NCI-H187 treated with DMSO at 0.1 percent for 48 hours (cell line): ENCODE results near the gene KRT12.
A peak's percentile ranks its signal among the peaks of the same experiment; 100 is the strongest.

ENCODE experiments used
- DNase-seq: peaks from one replicate; lab custom pipeline; 2025; lab: John Stamatoyannopoulos, UW

The KRT12 gene

GRCh38 chr17:40866838-40867237, at the start of gene KRT12:
Gene KRT12, minus strand, starts transcription at chr17:40867223. Its CDS starts 37 bp downstream, at chr17:40867186.
- DNase-seq = no peak

DNA sequence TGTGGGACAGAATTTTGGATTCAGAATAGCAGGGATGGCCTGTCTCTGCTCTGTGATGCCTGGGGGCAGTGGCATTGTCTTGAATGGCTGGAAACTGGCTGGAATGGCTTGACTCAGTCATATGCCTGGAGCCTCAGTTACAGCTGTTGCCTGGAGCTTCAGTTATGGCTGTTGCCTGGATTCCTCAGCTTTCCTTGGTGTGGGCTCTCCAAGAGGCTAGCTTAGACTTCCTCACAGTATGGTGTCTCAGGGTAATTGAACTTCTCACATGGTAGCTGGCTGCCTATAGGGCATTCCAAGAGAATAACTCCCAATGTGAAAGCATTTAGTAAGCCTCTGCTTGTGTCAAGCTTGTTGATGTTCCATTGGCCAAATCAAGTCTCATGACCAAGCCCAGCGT, 49.3 kb upstream of the KRT12 start:
- DNase-seq = no peak

DNA sequence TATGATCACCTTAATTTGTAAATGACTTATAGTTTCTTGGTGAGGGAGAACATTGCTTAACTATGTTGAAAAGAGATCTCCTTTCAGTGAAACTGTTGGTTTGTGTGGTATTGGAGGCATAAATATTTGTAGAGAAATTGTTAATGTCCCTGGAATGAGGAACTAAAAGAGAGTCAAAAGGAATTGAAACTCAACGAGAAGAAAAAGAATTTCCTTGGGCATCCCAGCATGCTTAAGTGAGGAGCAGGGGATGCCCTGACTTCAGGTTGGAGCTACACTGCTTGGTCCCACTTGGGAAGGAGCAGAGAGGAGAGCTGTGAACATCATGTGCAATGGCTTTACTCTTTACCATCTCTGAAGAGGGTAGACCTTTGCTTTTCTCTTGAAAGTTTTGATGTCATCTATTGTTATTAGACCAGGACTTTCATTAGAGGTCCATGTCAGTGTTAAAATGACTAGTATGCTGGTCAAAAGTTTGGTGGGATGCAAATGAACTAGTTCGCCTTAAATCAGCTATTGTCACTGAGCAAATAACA, 48.8 kb upstream of the KRT12 start:
- no peak for DNase-seq

- DNase-seq = no peak
These were observed 48.2 kb upstream of the KRT12 start for GRCh38 chr17:40915199-40915661.

GRCh38 chr17:40914075-40914855, 47.2 kb upstream of the KRT12 start:
- no peak for DNase-seq

DNA sequence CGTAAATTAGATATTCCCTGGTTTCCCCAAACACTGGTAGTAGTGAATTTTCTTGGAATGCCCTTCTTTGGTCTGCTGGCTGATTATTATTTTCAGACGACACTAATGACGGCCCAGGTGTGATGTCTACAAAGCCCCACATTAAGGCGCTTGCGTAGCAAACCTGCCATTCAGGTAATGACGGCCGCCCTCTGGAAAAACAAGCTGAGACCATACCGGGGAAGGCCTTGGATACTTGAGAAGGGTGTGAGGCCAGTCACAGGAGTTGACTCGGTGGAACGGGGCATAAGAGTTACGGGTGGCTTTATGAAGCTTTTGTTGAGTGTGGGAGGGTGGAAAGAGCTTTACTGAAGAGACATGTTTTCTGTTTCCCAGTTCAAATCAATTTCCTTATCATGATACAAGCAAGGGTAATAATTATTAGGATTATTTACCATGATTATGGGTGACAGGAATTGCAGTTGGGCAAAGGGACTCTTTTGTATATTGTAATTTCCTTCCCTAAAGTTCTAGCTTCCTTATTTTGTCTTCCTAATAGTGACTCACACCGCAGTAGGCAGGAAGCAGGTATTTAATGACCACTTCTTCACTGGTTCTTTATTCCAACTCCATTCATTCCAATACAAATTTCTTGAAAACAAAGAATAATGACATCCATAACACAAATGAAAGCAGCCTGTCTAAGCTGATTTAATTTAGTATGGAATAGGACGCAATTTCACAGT, 45.6 kb upstream of the KRT12 start:
- no peak for DNase-seq

- DNase-seq = no peak
These were observed 43.4 kb upstream of the KRT12 start for GRCh38 chr17:40910441-40910841.

DNA sequence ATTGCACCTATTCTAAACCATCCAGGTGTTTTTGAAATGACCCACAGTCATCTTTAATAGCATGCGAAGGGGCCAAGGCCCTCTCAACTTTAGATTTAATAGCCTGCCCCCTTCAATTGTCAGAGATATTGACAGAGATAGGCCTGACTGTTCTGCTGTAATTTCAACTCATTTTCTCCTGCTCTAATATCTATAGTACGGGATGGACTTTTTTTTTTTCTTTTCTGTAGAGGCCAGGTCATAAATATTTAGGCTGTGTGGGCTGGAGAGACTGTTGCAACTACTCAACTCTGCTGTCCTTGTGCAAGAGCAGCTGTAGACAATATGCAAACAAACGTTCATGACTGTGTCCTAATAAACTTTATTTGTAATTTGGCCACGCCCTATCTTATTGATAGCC, 42.7 kb upstream of the KRT12 start:
- DNase-seq = no peak

DNA sequence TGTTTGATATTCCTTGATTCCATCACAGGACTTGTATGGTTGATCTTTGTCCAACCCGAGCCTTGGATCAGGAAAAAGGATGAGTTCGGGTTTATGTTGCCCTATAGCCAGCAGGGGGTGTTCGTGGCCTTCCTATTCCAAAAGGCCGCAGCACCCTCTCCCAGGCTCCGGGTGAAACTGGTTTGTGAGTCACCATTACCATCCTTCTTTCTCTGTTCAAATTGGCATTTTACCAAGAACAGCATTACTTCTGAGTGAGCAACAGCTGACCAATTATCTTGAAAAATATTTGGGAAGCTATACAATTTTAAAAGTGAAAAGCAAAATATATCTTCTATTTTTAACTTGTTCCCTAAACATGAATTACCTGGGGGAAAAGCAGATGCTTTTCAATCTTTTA, 42.3 kb upstream of the KRT12 start:
- peak; percentile 51 for DNase-seq

GRCh38 chr17:40906613-40907012, 39.6 kb upstream of the KRT12 start:
- no peak for DNase-seq

DNA sequence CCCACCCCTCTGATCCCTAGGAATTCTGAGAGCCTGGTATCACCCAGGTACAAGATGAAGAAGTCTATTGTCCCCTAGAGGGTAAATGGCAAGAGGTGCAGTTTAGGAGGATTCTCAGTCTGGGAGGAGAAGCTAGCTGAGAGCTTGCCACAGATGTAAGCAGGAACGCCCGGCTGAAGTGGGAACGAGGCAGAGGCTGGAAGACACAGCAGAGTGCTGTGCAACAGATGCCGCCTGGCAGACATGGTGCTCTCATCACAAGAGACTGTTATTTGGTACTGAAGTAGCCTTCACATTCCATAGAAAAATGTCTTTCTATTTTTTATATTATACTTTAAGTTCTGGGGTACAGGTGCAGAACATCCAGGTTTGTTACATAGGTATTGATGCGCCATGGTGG, 38.3 kb upstream of the KRT12 start:
- DNase-seq = no peak

GRCh38 chr17:40903129-40903847, 36.3 kb upstream of the KRT12 start:
- DNase-seq = peak; percentile 2

DNA sequence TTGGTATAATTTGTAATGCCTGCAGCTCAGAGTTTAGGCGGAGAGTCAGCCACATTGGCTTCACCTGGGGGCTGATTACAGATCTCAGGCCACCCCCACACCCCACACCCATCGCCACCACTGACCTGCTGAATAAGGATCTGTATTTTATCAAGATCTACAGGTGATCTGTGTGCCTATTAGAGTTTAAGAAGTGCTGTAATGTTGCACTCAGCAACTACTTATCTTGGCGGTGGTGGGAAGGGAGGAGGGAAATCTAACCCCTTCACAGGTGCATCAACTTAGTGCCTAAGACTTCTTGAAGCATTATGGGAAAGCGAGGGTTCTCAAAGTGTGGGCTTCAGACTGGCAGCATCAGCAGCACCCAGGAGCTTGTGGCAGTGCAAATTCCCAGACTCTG, 35.5 kb upstream of the KRT12 start:
- DNase-seq = no peak

GRCh38 chr17:40901981-40902474, 35.0 kb upstream of the KRT12 start:
- peak; percentile 8 for DNase-seq

GRCh38 chr17:40900809-40901356, 33.9 kb upstream of the KRT12 start:
- no peak for DNase-seq

- DNase-seq = no peak
These were observed 30.0 kb upstream of the KRT12 start for GRCh38 chr17:40896916-40897455.

- DNase-seq = no peak
These were observed 28.2 kb upstream of the KRT12 start for GRCh38 chr17:40895106-40895730.

- DNase-seq = no peak
These were observed 21.2 kb upstream of the KRT12 start for GRCh38 chr17:40888196-40888720.

DNA sequence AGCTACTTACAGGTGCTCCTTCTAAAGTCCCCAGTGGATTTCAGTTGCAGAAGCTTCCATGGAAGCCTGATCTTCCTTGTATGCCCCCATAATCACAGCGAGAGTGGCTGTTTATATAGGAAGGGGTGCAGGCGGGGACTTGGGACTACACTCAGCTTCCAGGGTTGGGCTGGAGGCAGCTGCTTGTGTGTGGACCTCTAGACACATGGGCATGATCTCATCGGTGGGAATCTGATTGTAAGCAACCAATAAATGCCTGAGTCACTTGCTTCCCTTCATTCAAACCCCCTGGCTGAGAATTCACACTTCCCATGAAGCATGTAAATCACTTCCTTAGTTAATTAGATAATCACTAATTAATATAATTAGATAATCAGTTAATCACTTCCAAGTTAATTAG, 19.1 kb upstream of the KRT12 start:
- no peak for DNase-seq

- no peak for DNase-seq
These were observed 17.9 kb upstream of the KRT12 start, which contains the start of gene KRT20 for GRCh38 chr17:40884708-40885512. Gene KRT20, minus strand, starts transcription at chr17:40885242. Its CDS starts 57 bp downstream, at chr17:40885185.
